Prostate gland (tissue), 2 donors: ENCODE measurements around the gene PTPRG.

Experiments
- CTCF ChIP-seq, 4 experiments: fragments of 200-600 bp in 2 of 4; fragments of 450-650 bp in 2 of 4; sonication (generic) in 2 of 4; IDR thresholded peaks; 1 replicate in 3 of 4; 2 replicates in 1 of 4; pipeline ENCODE4 v1.5.1; 2016 to 2019; ENCODE audit warnings: antibody characterized with exemption in 4 of 4, mild to moderate bottlenecking in 2 of 4, moderate library complexity in 2 of 4
- POLR2A ChIP-seq: fragments of 450-650 bp; IDR thresholded peaks from one replicate; pipeline ENCODE4 v1.6.1; 2016; ENCODE audit warnings: antibody characterized with exemption, mild to moderate bottlenecking
- POLR2AphosphoS5 ChIP-seq: sonication (generic); formaldehyde crosslinking; IDR thresholded peaks from one replicate; pipeline ENCODE4 v1.6.1; 2017; ENCODE audit warnings: antibody characterized with exemption

GRCh38 chr3:61742006-61742405 is 180.6 kb downstream of the PTPRG start:
- TF ChIP-seq CTCF (IDR thresholded peaks at IDR 0.05) (no peak), POLR2A (no peak), POLR2AphosphoS5 (no peak)
